GM21528 (cell line): Measurements from ENCODE around the gene CAPN3.

Experiments
- ATAC-seq: cut with Tn5 transposase; IDR thresholded peaks from one replicate; pipeline ENCODE4 v1.9.1; 2021; ENCODE audit warnings: mild to moderate bottlenecking, moderate library complexity; ENCODE audit not compliant: unreplicated experiment, low FRiP score

The CAPN3 gene

DNA sequence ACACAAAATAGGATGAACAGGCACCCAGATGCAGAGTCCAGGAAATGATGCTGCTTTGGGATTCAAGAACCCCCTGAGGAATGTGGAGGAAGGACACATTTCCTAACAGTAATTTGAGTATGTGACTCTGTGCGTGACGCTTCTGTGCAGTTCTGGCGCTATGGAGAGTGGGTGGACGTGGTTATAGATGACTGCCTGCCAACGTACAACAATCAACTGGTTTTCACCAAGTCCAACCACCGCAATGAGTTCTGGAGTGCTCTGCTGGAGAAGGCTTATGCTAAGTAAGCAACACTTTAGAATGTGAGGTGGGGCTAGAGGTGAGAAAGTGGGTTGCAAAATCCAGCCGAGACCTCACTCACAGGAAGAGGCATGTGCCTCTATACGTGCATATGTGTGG lies 28.3 kb downstream of the CAPN3 start:
- no peak for ATAC-seq

- no peak for ATAC-seq
These were observed 33.2 kb downstream of the CAPN3 start for GRCh38 chr15:42392309-42393024.

DNA sequence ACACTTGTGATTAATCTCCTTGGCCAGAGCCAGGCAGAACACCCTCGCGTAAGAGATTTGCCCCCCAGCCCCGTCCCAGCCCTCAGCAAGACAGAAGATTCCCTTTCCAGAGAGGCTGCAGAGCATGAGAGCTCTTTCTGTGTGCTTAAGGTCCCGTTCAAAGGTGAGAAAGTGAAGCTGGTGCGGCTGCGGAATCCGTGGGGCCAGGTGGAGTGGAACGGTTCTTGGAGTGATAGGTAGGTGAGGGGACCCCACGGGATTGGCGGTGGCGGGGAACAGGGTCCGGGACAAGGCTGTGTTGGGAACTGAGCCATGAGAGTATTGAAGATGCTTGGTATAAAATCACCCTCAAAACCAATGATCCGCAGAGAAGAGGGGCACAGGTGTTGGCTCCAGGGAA lies 34.8 kb downstream of the CAPN3 start:
- ATAC-seq = no peak

DNA sequence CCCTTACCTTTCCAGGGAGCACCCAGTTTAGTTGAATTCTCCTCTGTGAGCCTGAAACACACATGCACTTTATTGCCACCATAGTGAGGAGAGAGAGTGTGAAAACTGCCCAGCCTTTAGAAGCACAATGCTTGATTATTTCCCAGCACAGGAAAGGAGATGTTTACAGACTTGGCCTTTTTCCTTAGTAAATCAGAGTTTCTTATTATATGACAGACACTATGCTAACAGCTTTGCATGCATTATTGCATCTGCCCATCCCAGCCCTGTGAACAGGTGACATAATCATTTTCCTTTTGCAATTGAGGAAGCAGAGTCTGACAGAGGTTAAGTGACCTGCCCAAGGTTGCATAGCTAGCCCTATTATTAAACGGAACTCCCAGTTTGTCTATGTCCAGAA lies 36.5 kb downstream of the CAPN3 start:
- no peak for ATAC-seq

GRCh38 chr15:42401544-42402454 lies 42.5 kb downstream of the CAPN3 start:
- ATAC-seq = no peak

- ATAC-seq = no peak
These were observed 43.3 kb downstream of the CAPN3 start for GRCh38 chr15:42402455-42403205.

DNA sequence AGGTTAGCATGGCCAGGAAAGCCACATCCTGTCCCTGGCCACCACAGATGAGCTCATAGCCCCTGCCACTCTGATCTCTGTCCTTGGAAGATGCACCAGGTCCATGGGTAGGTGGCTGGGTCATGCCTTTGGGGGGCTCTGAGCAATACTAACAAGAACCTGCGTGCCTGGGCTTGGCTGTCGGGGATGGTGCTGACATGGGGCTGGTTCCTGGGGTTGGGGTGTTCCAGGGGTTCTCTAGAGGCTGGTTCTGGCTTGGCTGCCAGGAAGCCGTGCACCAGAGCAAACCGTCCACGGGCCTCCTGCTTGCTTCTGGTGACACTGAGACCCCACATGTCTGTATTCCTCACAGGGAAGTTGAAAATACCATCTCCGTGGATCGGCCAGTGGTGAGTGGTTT lies 44.1 kb downstream of the CAPN3 start:
- no peak for ATAC-seq

DNA sequence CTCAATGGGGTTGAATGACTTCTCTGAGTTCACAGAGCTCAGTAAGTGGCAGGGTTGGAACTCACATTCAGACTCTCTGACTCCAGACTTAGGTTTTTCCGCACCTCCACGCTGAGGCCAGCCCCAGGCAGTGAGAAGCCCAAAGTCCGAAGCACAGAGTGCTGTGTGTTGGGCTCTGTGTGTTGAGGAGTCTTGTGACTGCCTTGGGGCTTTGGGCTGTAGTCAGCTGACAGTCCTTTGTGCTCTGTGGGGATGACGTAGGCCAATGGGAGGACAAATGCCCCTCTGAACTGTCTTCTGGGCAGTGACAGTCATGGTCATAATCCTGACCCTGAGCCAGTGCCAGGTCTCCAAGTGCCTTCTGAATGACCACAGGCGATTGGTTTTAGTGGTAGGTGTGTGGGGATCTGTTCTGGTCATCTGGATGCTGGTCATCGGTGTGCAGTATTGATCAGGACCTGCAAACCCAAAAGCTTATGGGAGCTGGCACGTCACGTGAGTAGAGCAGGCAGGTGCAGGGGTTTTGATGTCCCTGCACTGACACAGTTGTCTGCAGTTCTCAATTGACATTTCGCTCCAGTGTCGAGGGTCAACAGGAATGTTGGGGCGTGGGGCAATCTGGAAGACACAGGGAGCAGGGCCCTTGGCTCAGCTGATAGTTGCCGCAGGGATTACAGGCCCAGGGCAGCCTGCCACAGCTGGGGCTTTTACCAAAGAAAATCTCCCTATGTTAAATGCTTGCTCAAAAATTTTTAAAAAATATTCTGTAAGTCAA lies 45.3 kb downstream of the CAPN3 start:
- ATAC-seq = no peak

- no peak for ATAC-seq
These were observed 46.7 kb downstream of the CAPN3 start for GRCh38 chr15:42405863-42406482.

DNA sequence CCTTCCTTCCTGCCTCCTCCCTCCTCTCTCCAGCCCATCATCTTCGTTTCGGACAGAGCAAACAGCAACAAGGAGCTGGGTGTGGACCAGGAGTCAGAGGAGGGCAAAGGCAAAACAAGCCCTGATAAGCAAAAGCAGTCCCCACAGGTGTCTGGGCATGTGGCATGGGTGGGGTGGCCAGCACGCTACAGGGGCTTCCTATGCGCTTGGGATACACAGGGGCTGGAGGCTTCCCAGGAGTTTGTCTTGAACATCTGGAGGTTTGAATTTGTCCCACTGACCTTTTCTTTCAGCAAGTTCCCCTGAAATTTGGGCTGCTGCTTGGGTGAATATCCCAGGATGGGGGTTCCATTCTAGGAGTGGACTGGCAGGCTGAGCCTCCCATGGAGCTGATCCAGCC lies 48.9 kb downstream of the CAPN3 start:
- no peak for ATAC-seq

DNA sequence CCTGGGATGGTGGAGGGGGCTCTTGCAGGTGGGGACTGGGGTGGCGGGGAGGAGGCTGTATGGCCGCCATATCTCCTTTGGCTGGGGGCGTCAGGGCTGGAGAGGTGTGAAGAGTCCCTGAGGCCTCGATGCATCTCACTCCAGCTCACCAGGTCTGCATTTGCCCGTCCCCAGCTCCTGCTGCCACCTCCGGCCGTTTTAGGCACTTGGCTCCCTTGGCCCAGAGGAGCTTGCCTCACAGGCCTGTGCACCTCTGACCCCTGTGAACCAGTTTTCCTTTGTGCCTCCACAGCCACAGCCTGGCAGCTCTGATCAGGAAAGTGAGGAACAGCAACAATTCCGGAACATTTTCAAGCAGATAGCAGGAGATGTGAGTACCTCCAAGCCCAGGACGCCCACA lies 49.7 kb downstream of the CAPN3 start:
- ATAC-seq = no peak

DNA sequence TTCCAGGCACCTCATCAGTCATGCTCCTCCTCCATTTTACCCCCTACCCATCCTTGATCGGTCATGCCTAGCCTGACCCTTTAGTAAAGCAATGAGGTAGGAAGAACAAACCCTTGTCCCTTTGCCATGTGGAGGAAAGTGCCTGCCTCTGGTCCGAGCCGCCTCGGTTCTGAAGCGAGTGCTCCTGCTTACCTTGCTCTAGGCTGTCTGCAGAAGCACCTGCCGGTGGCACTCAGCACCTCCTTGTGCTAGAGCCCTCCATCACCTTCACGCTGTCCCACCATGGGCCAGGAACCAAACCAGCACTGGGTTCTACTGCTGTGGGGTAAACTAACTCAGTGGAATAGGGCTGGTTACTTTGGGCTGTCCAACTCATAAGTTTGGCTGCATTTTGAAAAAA lies 52.6 kb downstream of the CAPN3 start:
- no peak for ATAC-seq

GRCh38 chr15:42413920-42414319 lies 54.6 kb downstream of the CAPN3 start:
- no peak for ATAC-seq

GRCh38 chr15:42419369-42419768 lies 60.1 kb downstream of the CAPN3 start:
- no peak for ATAC-seq

DNA sequence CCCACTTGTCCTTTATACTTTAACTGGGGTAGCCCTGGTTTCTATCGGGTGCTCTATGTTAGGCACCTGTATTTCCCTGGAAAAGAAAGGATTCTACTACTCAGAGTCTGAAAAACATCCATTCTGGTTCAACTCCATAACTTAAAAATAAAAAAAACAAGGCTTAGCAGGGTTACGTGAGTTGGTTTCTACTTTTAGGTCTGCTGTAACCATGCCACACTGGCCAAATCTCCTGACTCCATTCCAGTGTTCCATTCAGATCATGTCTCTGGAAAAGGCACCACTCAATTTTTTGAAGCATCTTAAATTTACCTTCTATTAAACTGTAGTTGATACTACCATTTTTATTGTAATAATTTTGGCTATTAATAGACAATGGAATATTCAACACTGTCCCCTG lies 62.1 kb downstream of the CAPN3 start:
- no peak for ATAC-seq

DNA sequence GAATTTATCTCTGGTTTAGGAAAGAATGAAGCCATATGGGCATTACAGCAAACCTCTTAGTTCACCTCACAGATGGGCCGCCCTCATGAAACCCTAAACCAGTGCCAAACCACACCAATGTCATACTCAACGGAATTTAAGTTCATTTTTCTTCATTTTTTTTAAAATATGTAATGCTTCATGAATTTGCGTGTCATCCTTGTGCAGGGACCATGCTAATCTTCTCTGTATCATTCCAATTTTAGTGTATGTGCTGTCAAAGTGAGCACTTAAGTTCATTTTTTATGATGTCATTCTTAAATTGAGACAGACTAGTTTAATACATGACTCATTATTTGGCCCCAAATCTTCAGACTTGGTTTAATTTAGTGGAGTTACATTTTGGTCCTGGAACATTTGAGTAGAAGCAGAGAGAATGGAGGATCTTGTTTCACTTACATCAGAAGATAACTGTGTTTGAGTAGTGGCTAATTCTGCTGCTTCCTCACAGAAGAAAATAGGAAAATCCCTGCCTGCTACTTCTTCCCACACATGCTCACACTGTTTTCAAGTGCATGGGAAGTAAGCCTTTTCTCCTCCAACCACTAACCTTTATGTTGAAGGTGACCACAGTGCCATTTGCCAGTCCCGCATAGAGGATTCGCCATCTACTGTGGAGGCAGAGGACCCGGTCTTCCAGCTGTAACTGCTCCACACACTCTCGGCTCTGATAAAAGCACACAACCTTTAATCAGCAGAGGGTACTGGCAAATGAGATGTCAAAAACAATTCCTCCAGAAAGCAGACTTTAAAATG lies 68.3 kb downstream of the CAPN3 start:
- ATAC-seq = no peak

DNA sequence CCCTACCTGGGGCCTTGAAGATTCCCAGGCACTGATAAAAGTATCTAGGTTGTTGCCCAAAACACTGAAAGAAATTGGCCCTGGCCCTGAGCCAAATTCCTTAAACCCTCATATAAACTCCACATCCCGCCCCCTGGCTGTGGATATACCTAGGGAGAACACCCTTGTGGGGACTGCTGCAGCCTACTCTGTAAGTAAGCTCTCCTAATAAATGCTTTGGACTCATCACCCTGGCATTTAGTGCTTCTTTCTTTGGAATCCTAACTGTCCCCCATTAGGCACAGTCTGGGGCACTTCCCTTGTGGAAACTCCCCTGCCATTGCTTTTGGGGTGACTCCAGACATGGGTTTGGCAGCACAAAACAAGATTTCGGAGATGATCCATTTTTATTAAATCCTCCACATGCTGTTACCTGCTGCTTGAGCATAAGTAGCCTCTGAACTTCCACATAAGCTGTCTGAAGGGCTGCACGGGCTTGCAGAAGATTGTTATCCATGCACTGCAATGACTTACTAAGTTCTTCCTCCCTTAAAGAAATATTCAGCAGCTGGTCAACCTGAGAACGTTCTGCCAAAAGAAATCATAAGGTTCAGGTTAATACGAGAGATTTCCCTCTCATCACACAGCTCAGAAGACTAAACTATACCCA lies 85.2 kb downstream of the CAPN3 start:
- ATAC-seq = no peak

DNA sequence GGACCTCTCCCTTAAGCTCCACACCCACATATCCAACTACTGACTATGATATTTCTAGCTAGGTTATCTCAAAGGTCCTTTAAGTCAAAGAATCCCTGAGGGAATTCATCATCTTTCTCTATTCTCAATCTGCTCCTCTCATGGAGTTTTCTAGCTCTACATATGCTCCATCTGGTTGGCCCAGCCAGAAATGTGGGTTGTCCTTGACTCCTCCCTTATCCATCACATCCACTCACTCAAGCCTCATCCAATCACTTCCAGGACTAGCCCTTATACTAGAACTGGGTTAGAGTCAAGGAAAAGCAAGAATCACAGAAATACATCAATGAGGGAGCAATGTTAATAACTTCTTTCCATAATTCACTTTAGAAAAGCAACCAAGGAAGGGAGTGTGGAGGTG lies 86.2 kb downstream of the CAPN3 start:
- no peak for ATAC-seq

DNA sequence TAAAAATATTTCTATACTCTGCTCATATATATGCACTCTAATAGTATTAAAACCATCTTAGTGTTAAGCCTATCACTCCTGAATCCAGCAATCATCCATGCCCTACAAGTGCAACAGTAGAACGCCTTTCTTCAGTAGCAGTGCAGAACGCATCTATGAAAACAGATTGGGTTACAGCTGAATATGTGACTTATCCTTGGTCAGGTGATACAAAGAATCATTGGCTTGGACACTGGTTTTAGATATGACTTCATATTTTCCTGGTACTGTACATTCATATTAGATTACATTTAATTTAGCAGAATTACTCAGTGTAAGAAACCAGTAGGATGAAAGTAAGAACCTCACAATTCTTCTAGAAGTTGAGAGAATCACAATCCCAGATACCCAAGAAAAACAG lies 88.3 kb downstream of the CAPN3 start:
- ATAC-seq = no peak
